ENCODE results near the gene AFAP1.
A peak's percentile ranks its signal among the peaks of the same experiment; 100 is the strongest.

AFAP1 gene

GRCh38 chr4:7781366-7781765 is 158.3 kb downstream of the AFAP1 start:
- H3K36me3 ChIP-seq = peaks cover 19 to 42% (median 42%) of the 10 kb centered on the region in 3 donors
- no peaks in the 10 kb centered on the region for H3K9me3 ChIP-seq
- H3K4me3 ChIP-seq = no peak overlapping the region
- peak overlapping the region; percentile 60 to 74 for H3K27ac ChIP-seq
- no peaks in the 10 kb centered on the region for H3K27me3 ChIP-seq
- peaks cover 0 to 28% (median 17%) of the 10 kb centered on the region in 4 donors for H3K4me1 ChIP-seq
- no peak for TF ChIP-seq CTCF (IDR thresholded peaks at IDR 0.05)
- intact Hi-C loops (cut with DNase I; ENCODE audit: low total_unique reads) = no loop called here
- peak in 1 of 2 donors; percentile 44 for DNase-seq

GRCh38 chr4:7780751-7781348 is 158.8 kb downstream of the AFAP1 start:
- no peak overlapping the region for H3K4me3 ChIP-seq
- no peaks in the 10 kb centered on the region for H3K27me3 ChIP-seq
- H3K9me3 ChIP-seq = no peaks in the 10 kb centered on the region
- intact Hi-C loops (cut with DNase I; ENCODE audit: low total_unique reads) = no loop called here
- TF ChIP-seq CTCF (IDR thresholded peaks at IDR 0.05) = no peak
- H3K27ac ChIP-seq = peak overlapping the region; percentile 60 to 74
- peaks cover 0 to 28% (median 17%) of the 10 kb centered on the region in 4 donors for H3K4me1 ChIP-seq
- DNase-seq = no peak
- peaks cover 18 to 46% (median 42%) of the 10 kb centered on the region in 3 donors for H3K36me3 ChIP-seq

- TF ChIP-seq CTCF (IDR thresholded peaks at IDR 0.05) = no peak
- peak in 1 of 2 donors; percentile 15 for DNase-seq
- Histone ChIP-seq H3K4me1 (peaks cover 0 to 28% (median 17%) of the 10 kb centered on the region in 4 donors), H3K27me3 (no peaks in the 10 kb centered on the region), H3K9me3 (no peaks in the 10 kb centered on the region), H3K27ac (peak overlapping the region in 1 of 2 donors; percentile 26), H3K36me3 (peaks cover 10 to 45% (median 42%) of the 10 kb centered on the region in 3 donors), H3K4me3 (peak overlapping the region in 1 of 2 donors; percentile 19)
- intact Hi-C loops (cut with DNase I; ENCODE audit: low total_unique reads) = no loop called here
Measured at GRCh38 chr4:7779432-7779768, 160.3 kb downstream of the AFAP1 start.

GRCh38 chr4:7778510-7779431 is 160.9 kb downstream of the AFAP1 start:
- Histone ChIP-seq H3K4me1 (peaks cover 0 to 28% (median 17%) of the 10 kb centered on the region in 4 donors), H3K27ac (peak overlapping the region in 1 of 2 donors; percentile 26), H3K4me3 (peak overlapping the region; percentile 19 to 22), H3K27me3 (no peaks in the 10 kb centered on the region), H3K9me3 (no peaks in the 10 kb centered on the region), H3K36me3 (peaks cover 14 to 47% (median 42%) of the 10 kb centered on the region in 3 donors)
- no peak for TF ChIP-seq CTCF (IDR thresholded peaks at IDR 0.05)
- intact Hi-C loops (cut with DNase I; ENCODE audit: low total_unique reads) = no loop called here
- peak in 1 of 2 donors; percentile 38 for DNase-seq

- intact Hi-C loops (cut with DNase I; ENCODE audit: low total_unique reads) = no loop called here
- Histone ChIP-seq H3K27ac (no peak overlapping the region), H3K36me3 (peaks cover 17 to 52% (median 46%) of the 10 kb centered on the region in 3 donors), H3K4me3 (no peak overlapping the region), H3K27me3 (no peaks in the 10 kb centered on the region), H3K4me1 (peaks cover 0 to 22% (median 17%) of the 10 kb centered on the region in 4 donors), H3K9me3 (no peaks in the 10 kb centered on the region)
- peak in 1 of 2 donors; percentile 45 for DNase-seq
- no peak for TF ChIP-seq CTCF (IDR thresholded peaks at IDR 0.05)
Measured at GRCh38 chr4:7777871-7778509, 161.7 kb downstream of the AFAP1 start.
